Stimulated activated CD4-positive, alpha-beta T cell treated with anti-CD3 and anti-CD28 coated beads, Interleukin-1b, Interleukin-23, amount 100 ng/mL, for 1 hour (primary cell): ENCODE measurements around the gene HSD17B13.

Source experiments
- DNase-seq, 2 donors: peaks; one replicate each; pipeline ENCODE4 v3.0.0-alpha.2; 2020; ENCODE audit warnings: low read depth in 2 of 2

The HSD17B13 gene

GRCh38 chr4:87266986-87267385, 55.7 kb downstream of the HSD17B13 start:
- DNase-seq, result no peak

GRCh38 chr4:87262886-87263285, 59.8 kb downstream of the HSD17B13 start:
- DNase-seq, result no peak

- DNase-seq, result no peak
Observed at GRCh38 chr4:87260477-87260876, 62.2 kb downstream of the HSD17B13 start.

DNA sequence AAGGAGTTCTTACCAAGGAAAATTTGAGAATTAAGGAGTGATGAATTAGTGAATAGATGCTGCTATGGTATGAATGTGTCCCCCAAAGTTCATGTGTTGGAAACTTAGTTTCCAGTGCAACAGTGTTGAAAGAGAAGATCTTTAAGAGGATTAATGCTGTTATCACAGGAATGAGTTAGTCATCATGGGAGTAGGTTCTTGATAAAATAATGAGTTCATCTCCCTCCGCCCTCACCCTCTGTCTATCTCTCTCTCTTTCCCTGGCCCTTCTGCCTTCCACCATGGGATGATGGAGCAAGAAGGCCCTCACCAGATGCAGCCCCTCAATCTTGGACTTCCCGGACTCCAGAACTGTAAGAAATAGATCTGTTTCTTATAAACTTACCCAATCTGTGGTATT, 64.0 kb downstream of the HSD17B13 start:
- no peak for DNase-seq

DNA sequence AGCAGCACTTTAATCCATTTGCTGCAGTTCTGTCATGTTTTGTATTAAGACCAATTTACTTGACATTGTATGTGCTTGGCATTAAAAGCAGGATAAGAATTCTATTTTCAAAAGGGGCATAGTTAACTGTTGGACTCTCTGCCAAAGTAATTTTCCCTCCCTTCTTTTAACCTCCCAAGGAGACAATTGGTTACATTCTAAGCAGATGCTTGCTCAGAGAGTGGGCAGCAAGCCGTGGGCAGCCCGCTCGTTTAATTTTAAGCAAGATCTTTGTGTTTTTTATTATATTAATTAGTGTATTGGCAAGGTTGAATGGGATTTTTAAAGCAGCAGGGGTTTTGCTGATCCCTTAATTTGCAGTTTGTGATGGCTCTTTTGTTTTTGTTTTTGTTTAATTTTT, 65.2 kb downstream of the HSD17B13 start:
- DNase-seq, result no peak

DNA sequence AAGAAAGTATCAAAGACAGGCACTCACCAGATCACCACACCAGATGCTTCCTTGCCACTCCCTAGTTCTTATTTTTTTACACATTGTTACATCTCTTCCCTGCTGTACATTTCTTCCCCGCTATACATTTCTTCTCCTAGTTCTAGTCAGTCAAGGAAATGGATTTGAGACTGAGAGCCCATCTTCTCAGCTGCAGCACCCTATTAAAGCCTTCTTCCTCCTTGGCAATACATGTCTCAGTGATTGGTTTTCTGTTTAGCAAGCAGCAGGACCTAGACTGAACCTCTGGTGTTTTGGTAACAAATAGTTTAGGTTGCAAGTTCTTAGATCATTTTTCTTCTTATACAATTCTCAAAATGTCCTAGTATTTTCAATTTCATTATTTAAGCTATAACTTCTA, 66.9 kb downstream of the HSD17B13 start:
- no peak for DNase-seq
